Left renal pelvis (tissue), 4 donors: Measurements from ENCODE around the gene ASB5. TPM values are rescaled to one million over a fixed set of nuclear protein-coding genes. Genes with fewer than 3 reads are reported as not detected.

Source experiments
- DNase-seq, 4 donors: peaks; one replicate each; pipeline ENCODE4 v3.0.0-alpha.2; 2013; ENCODE audit warnings: low read depth in 4 of 4, low spot score in 3 of 4
- polyA plus RNA-seq, 4 donors: library from polyadenylated mRNA; unstranded; fragments of 120-200 nt; gene quantifications; one replicate each; pipeline ENCODE4 v1.2.1, GENCODE V29; 2013; ENCODE audit not compliant: insufficient read length in 4 of 4

Gene ASB5
- polyA plus RNA-seq, 4 donors: 0.07 to 0.47 (median 0.10) TPM; not detected in 1

GRCh38 chr4:176186067-176186466 is 83.0 kb downstream of the ASB5 start:
- DNase-seq: no peak

- DNase-seq: no peak
Measured at GRCh38 chr4:176185051-176185450, 84.0 kb downstream of the ASB5 start.

Other genes starting within 250 kb of the ASB5 start
- 1 to 10 TPM; 1.5 to 10.0 (median 7.4) TPM for gene WDR17, start 203.4 kb downstream of the ASB5 start, polyA plus RNA-seq
- 1 to 10 TPM in 2 of 4 donors, under 1 TPM in 2; 0.11 to 3.0 (median 1.1) TPM for gene SPATA4, start 73.6 kb downstream of the ASB5 start, polyA plus RNA-seq
- gene SPCS3, start 50.7 kb upstream of the ASB5 start, polyA plus RNA-seq: 100 to 1,000 TPM in 2 of 4 donors, 10 to 100 TPM in 2; 82.9 to 109 (median 102) TPM